Measurements from ENCODE around the gene MTHFD2.
"Not testable (repeated sequence)": the region's sequence is repeated elsewhere in the genome, so short reads cannot be mapped to it uniquely, and the experiment has no call there.

The MTHFD2 gene

GRCh38 chr2:74227646-74228045 is 29.2 kb downstream of the MTHFD2 start:
- Histone ChIP-seq H3K27ac (ENCODE audit: extremely low read depth, low read depth, low read length) (no peak overlapping the region), H3K9me3 (ENCODE audit: control insufficient read depth, insufficient read depth, low read depth, low read length) (no peaks in the 10 kb centered on the region), H3K4me1 (ENCODE audit: control insufficient read depth, insufficient read depth, low read length) (no peaks in the 10 kb centered on the region), H3K4me3 (ENCODE audit: low read depth, low read length) (no peak overlapping the region), H3K36me3 (ENCODE audit: control insufficient read depth in 2 of 2, insufficient read depth in 1 of 2, low read length in 2 of 2) (no peaks in the 10 kb centered on the region)
- CTCF ChIA-PET, result no interaction called here
- TF ChIP-seq ZBTB48 (tag by site-specific recombination; IDR thresholded peaks at IDR 0.05), result no peak
- no peak for TF ChIP-seq ZNF280D (tag by site-specific recombination; IDR thresholded peaks at IDR 0.05)
- TF ChIP-seq ZNF433 (tag by site-specific recombination; IDR thresholded peaks at IDR 0.05; ENCODE audit: low read depth), result no peak
- TF ChIP-seq ZNF155 (tag by site-specific recombination; IDR thresholded peaks at IDR 0.05), result no peak
- TF ChIP-seq ZNF2 (tag by site-specific recombination; IDR thresholded peaks at IDR 0.05), result no peak
- POLR2A ChIA-PET, result no interaction called here

GRCh38 chr2:74228772-74229171 is 30.4 kb downstream of the MTHFD2 start:
- H3K9me3 ChIP-seq (ENCODE audit: control insufficient read depth, insufficient read depth, low read depth, low read length), result no peaks in the 10 kb centered on the region
- no peak overlapping the region for H3K27ac ChIP-seq (ENCODE audit: extremely low read depth, low read depth, low read length)
- H3K4me3 ChIP-seq (ENCODE audit: low read depth, low read length), result no peak overlapping the region
- ChIA-PET POLR2A (interaction anchor here (1.0 kb wide), 1 partner anchor 13 kb away, joined by 3 read pairs; no protein-coding TSS in a partner anchor), CTCF (interaction anchor here (0.7 to 0.9 kb wide), 2 partner anchors 8 to 106 kb away, joined by 3 to 4 read pairs; no protein-coding TSS in a partner anchor)
- H3K36me3 ChIP-seq (ENCODE audit: control insufficient read depth in 2 of 2, insufficient read depth in 1 of 2, low read length in 2 of 2), result no peaks in the 10 kb centered on the region
- TF ChIP-seq ZNF311 (tag by site-specific recombination; IDR thresholded peaks at IDR 0.05; ENCODE audit: borderline replicate concordance) (no peak), ZNF837 (tag by site-specific recombination; IDR thresholded peaks at IDR 0.05) (no peak), ZNF18 (tag by site-specific recombination; IDR thresholded peaks at IDR 0.05) (no peak), FEZF1 (tag by site-specific recombination; IDR thresholded peaks at IDR 0.05) (no peak), ZNF266 (tag by site-specific recombination; IDR thresholded peaks at IDR 0.05; ENCODE audit: low read depth) (no peak), REPIN1 (tag by site-specific recombination; IDR thresholded peaks at IDR 0.05; ENCODE audit: low read depth) (no peak), ZNF133 (tag by site-specific recombination; IDR thresholded peaks at IDR 0.05) (no peak)
- H3K4me1 ChIP-seq (ENCODE audit: control insufficient read depth, insufficient read depth, low read length), result no peaks in the 10 kb centered on the region

- H3K9me3 ChIP-seq (ENCODE audit: control insufficient read depth, insufficient read depth, low read depth, low read length); H3K27ac ChIP-seq (ENCODE audit: extremely low read depth, low read depth, low read length); H3K4me3 ChIP-seq (ENCODE audit: low read depth, low read length); POLR2A ChIA-PET; H3K36me3 ChIP-seq (ENCODE audit: control insufficient read depth in 2 of 2, insufficient read depth in 1 of 2, low read length in 2 of 2); H3K4me1 ChIP-seq (ENCODE audit: control insufficient read depth, insufficient read depth, low read length): not testable (repeated sequence)
- TF ChIP-seq ZNF121 (tag by site-specific recombination; IDR thresholded peaks at IDR 0.05), result 0 out of 2 replicates have a peak, but pooled peaks have one; percentile 32
- CTCF ChIA-PET, result interaction anchor here (0.6 to 1.0 kb wide), 2 partner anchors 32 to 225 kb away, joined by 3 read pairs; partner anchors contain the start of gene INO80B
These were observed 31.4 kb downstream of the MTHFD2 start for GRCh38 chr2:74229865-74230264.

GRCh38 chr2:74232426-74232825 is 34.0 kb downstream of the MTHFD2 start:
- no peaks in the 10 kb centered on the region for H3K9me3 ChIP-seq (ENCODE audit: control insufficient read depth, insufficient read depth, low read depth, low read length)
- ChIA-PET POLR2A (no interaction called here), CTCF (interaction anchor here (0.5 to 2.1 kb wide), 3 partner anchors 12 to 329 kb away, joined by 3 to 4 read pairs (median 3); no protein-coding TSS in a partner anchor)
- H3K27ac ChIP-seq (ENCODE audit: extremely low read depth, low read depth, low read length), result no peak overlapping the region
- no peaks in the 10 kb centered on the region for H3K36me3 ChIP-seq (ENCODE audit: control insufficient read depth in 2 of 2, insufficient read depth in 1 of 2, low read length in 2 of 2)
- H3K4me3 ChIP-seq (ENCODE audit: low read depth, low read length), result no peak overlapping the region
- H3K4me1 ChIP-seq (ENCODE audit: control insufficient read depth, insufficient read depth, low read length), result no peaks in the 10 kb centered on the region
- TF ChIP-seq ZNF560 (tag by site-specific recombination; IDR thresholded peaks at IDR 0.05; ENCODE audit: borderline replicate concordance), result no peak
- TF ChIP-seq CTCF (tag by site-specific recombination; IDR thresholded peaks at IDR 0.05), result no peak
- no peak for TF ChIP-seq ZNF585B (tag by site-specific recombination; IDR thresholded peaks at IDR 0.05)
- TF ChIP-seq ZNF449 (tag by site-specific recombination; IDR thresholded peaks at IDR 0.05), result no peak

Measured in HEK293 (cell line).